ENCODE measurements around the gene IRAK3.
"Not testable (repeated sequence)": the region's sequence is repeated elsewhere in the genome, so short reads cannot be mapped to it uniquely, and the experiment has no call there.

DNA sequence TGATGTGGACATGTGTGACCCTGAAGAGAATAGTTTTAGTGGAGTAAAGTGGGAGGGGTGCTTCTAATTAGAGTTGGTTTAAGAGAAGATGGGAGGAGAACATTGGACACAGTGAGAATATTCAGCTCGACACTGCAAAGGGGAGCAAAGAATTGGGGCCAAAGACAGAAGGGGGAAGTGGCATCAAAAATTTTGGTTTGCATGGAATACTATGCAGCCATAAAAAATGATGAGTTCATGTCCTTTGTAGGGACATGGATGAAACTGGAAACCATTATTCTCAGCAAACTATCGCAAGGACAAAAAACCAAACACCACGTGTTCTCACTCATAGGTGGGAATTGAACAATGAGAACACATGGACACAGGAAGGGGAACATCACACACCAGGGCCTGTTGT, 4.2 kb upstream of the IRAK3 start:
- not testable (repeated sequence) for TF ChIP-seq POLR2A (IDR thresholded peaks at IDR 0.05; ENCODE audit: low read length); GATA1 (IDR thresholded peaks at IDR 0.05; ENCODE audit: low read depth, low read length)

All from erythroblast (primary cell).